Ovary (tissue), 3 donors: ENCODE data around the gene PGAP3.

Experiments used
- POLR2A ChIP-seq: fragments of 450-650 bp; IDR thresholded peaks from one replicate; pipeline ENCODE4 v1.6.1; 2017; ENCODE audit warnings: antibody characterized with exemption, mild to moderate bottlenecking, moderate library complexity
- TF ChIP-seq, protein P1 (sequence below), 3 donors: fragments of 450-650 bp in 2 of 3; fragments of 200-600 bp in 1 of 3; IDR thresholded peaks; one replicate each; pipeline versions ENCODE4 v1.5.1 to v1.8.0; 2016 to 2022; ENCODE audit warnings: antibody characterized with exemption in 3 of 3, mild to moderate bottlenecking in 1 of 3
- donor health status: DM: no; HTN: no; CAD: no.

GRCh38 chr17:39736319-39737165 lies 48.7 kb upstream of the PGAP3 start:
- TF ChIP-seq, protein P1, sequence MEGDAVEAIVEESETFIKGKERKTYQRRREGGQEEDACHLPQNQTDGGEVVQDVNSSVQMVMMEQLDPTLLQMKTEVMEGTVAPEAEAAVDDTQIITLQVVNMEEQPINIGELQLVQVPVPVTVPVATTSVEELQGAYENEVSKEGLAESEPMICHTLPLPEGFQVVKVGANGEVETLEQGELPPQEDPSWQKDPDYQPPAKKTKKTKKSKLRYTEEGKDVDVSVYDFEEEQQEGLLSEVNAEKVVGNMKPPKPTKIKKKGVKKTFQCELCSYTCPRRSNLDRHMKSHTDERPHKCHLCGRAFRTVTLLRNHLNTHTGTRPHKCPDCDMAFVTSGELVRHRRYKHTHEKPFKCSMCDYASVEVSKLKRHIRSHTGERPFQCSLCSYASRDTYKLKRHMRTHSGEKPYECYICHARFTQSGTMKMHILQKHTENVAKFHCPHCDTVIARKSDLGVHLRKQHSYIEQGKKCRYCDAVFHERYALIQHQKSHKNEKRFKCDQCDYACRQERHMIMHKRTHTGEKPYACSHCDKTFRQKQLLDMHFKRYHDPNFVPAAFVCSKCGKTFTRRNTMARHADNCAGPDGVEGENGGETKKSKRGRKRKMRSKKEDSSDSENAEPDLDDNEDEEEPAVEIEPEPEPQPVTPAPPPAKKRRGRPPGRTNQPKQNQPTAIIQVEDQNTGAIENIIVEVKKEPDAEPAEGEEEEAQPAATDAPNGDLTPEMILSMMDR (IDR thresholded peaks at IDR 0.05): no peak
- no peak for TF ChIP-seq POLR2A
